HepG2 (cell line): Measurements from ENCODE around the gene SIRPB2.

Experiments
- GPN1 ChIP-seq: sonication (generic); formaldehyde crosslinking; IDR thresholded peaks from 2 replicates; pipeline ENCODE4 v1.5.1; 2020; ENCODE audit warnings: missing genetic modification reagents, borderline replicate concordance
- PCBP2 ChIP-seq: fragments of 200-400 bp; formaldehyde crosslinking; optimal IDR thresholded peaks from 2 replicates; pipeline ENCODE3; 2018; ENCODE audit warnings: low read length, low read depth; ENCODE audit not compliant: poor library complexity, severe bottlenecking
- POLR2AphosphoS5 ChIP-seq: IDR thresholded peaks from 2 replicates; pipeline ENCODE4 v1.6.1; 2012; ENCODE audit warnings: low read depth, low read length
- ZFP36 ChIP-seq: fragments of 150-350 bp; IDR thresholded peaks from 2 replicates; pipeline ENCODE4 v1.6.1; 2018; ENCODE audit warnings: borderline replicate concordance, low read length, low read depth; ENCODE audit not compliant: partially characterized antibody
- TF ChIP-seq, protein P1 (sequence below): sonication (generic); formaldehyde crosslinking; IDR thresholded peaks from 2 replicates; pipeline ENCODE4 v1.5.0; 2020; ENCODE audit warnings: mild to moderate bottlenecking, missing genetic modification reagents, moderate library complexity
- TF ChIP-seq, protein P2 (sequence below): IDR thresholded peaks from 2 replicates; pipeline ENCODE4 v1.6.1; 2016; ENCODE audit warnings: missing compliant biosample characterization, missing genetic modification reagents, borderline replicate concordance
- TF ChIP-seq, protein P3 (sequence below): sonication (generic); formaldehyde crosslinking; IDR thresholded peaks from 2 replicates; pipeline ENCODE4 v1.4.0; 2020; ENCODE audit warnings: mild to moderate bottlenecking, missing genetic modification reagents

DNA sequence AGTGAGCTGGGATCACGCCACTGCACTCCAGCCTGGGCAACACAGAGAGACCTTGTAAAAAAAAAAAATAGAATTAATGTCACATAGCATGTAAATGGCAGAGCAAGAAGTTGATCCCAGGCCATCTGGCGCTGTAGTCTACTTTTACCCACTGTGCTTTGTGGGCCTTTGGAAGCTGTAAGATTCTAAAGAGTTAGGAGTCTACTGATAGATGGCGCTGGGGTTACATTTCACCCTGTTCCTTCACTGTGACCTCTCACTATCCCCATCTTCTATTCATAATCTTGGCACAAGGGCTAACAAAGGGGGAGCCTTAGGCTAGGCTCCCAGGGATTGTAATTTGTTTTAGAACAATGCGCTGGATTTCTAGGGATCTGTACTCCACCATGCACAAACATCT lies 41.8 kb upstream of the SIRPB2 start:
- TF ChIP-seq, protein P1, sequence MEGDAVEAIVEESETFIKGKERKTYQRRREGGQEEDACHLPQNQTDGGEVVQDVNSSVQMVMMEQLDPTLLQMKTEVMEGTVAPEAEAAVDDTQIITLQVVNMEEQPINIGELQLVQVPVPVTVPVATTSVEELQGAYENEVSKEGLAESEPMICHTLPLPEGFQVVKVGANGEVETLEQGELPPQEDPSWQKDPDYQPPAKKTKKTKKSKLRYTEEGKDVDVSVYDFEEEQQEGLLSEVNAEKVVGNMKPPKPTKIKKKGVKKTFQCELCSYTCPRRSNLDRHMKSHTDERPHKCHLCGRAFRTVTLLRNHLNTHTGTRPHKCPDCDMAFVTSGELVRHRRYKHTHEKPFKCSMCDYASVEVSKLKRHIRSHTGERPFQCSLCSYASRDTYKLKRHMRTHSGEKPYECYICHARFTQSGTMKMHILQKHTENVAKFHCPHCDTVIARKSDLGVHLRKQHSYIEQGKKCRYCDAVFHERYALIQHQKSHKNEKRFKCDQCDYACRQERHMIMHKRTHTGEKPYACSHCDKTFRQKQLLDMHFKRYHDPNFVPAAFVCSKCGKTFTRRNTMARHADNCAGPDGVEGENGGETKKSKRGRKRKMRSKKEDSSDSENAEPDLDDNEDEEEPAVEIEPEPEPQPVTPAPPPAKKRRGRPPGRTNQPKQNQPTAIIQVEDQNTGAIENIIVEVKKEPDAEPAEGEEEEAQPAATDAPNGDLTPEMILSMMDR (CRISPR knock-in tag), result peak; percentile 48
- TF ChIP-seq ZFP36, result no peak
- TF ChIP-seq, protein P2, sequence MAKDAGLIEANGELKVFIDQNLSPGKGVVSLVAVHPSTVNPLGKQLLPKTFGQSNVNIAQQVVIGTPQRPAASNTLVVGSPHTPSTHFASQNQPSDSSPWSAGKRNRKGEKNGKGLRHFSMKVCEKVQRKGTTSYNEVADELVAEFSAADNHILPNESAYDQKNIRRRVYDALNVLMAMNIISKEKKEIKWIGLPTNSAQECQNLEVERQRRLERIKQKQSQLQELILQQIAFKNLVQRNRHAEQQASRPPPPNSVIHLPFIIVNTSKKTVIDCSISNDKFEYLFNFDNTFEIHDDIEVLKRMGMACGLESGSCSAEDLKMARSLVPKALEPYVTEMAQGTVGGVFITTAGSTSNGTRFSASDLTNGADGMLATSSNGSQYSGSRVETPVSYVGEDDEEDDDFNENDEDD, result no peak
- TF ChIP-seq, protein P3, sequence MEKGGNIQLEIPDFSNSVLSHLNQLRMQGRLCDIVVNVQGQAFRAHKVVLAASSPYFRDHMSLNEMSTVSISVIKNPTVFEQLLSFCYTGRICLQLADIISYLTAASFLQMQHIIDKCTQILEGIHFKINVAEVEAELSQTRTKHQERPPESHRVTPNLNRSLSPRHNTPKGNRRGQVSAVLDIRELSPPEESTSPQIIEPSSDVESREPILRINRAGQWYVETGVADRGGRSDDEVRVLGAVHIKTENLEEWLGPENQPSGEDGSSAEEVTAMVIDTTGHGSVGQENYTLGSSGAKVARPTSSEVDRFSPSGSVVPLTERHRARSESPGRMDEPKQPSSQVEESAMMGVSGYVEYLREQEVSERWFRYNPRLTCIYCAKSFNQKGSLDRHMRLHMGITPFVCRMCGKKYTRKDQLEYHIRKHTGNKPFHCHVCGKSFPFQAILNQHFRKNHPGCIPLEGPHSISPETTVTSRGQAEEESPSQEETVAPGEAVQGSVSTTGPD (CRISPR knock-in tag), result no peak
- no peak for TF ChIP-seq POLR2AphosphoS5
- no peak for TF ChIP-seq GPN1 (CRISPR knock-in tag)
- TF ChIP-seq PCBP2, result no peak
